ENCODE measurements around the gene BMPR1B.
"Not testable (repeated sequence)": the region's sequence is repeated elsewhere in the genome, so short reads cannot be mapped to it uniquely, and the experiment has no call there.

BMPR1B gene

DNA sequence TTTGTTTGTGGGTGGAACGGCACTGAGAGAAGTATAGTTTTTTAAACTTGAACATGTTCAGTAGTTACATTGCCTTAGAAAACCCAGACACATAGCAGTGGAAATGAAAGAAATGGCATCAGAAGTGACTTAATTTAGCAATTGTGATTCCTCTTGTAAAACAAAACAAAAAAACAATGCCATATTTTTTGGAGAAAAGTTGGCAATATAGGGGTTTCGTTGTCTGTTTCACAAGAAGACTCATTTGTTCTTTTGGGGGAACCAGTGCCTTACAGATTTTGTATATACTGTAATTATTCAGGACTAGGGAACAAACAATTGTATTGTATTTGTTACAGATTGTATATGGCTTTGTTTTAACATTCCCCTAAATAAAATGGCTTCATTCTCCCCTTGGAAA lies 400.3 kb downstream of the BMPR1B start:
- no peak for DNase-seq

GRCh38 chr4:95158626-95159025 lies 400.9 kb downstream of the BMPR1B start:
- no peak for DNase-seq

- DNase-seq, result no peak
These were observed 401.6 kb downstream of the BMPR1B start for GRCh38 chr4:95159384-95159783.

DNA sequence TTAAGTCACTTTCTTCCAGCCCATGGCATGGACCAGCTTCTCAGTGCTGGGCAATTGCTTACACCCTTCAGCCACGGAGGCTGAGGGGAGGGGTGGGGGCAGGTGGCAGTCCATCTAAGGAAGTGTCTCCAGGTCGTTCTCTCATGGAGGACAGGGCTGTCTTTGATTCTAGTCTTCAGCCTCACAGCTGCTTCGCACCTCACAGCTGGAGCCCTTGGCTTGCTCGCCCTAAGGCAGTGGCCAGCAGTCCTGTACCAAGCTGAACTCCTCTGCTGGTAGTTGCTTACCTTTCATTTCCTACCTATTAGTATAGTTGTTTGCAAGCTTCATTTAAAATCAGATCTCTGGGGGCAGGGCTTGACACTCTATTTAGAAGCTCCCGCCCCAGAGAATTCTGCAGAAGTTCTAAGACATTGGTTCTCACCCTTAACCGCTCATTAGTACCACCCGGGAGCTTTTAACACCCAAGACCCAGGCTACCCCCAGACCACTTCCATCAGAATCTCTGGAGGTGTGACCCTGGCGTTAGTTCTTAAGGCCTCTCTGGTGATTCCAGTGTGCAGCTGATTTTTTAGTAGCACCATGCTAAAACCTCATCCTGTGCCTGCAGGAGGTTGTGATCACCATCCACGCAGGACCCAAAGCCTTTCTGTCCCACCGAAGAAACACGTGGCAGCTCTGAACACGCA lies 404.2 kb downstream of the BMPR1B start:
- no peak for DNase-seq

DNA sequence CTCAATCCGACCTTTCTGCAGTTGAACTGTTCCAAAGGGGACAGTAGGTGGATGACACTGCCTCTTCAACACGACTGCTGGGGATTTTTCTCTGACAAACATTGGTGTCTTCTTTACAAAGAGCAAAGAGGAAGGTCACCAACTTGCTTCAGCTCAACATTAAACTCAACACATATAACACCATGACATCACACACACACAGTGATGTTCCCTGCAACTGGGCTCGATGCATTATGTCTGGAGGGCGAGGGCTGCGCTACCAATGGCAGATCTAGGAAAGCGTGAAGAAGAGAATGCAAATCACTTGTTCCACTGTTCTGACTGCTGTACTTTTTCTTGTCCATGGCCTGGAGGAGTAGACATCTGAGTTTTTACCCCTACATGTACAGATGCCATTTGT lies 405.1 kb downstream of the BMPR1B start:
- DNase-seq, result no peak

GRCh38 chr4:95165926-95166524 lies 408.3 kb downstream of the BMPR1B start:
- DNase-seq, result peak; percentile 67

DNA sequence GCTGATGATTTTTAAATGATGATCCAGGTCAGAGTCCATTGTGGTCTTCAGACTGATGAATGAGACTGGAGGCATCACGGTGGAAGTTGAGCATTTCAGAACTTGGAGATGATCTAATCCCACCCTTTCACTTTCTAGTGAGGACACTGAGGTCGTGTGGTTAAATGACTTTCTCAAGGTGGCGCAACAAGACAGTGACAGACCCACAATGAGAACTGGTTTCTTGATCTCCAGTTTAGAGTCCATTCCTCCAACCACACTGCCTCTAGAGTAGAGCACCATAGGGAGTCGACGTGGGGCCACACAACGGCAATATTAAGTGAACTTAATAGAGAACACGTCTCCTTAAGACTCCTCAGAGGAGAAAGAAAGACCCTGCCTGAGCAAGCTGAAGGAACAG lies 410.1 kb downstream of the BMPR1B start:
- no peak for DNase-seq

DNA sequence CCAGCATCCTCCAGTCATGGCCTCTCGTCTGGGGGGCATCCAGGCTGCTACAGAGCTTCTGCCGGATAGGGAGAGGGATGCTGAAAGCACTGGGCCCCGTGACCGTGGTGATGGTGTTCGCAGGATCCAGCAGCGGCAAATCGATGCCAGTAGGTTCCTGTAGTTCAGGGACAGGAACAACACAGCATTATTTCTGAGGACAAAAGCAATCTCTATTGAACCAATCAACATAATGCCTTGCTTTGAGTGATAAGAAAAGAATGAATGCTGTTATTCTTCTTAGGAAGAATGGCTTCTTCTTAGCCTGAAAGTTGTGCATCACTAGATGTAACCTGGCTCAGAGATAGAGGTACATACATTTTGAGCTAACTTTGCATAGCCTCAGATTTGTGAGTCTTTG lies 412.4 kb downstream of the BMPR1B start:
- DNase-seq, result no peak

- not testable (repeated sequence) for DNase-seq
These were observed 413.6 kb downstream of the BMPR1B start for GRCh38 chr4:95171377-95171776.

- no peak for DNase-seq
These were observed 421.2 kb downstream of the BMPR1B start for GRCh38 chr4:95178938-95179337.

GRCh38 chr4:95180531-95181242 lies 422.9 kb downstream of the BMPR1B start:
- no peak for DNase-seq

GRCh38 chr4:95181243-95181995 lies 423.7 kb downstream of the BMPR1B start:
- no peak for DNase-seq

DNA sequence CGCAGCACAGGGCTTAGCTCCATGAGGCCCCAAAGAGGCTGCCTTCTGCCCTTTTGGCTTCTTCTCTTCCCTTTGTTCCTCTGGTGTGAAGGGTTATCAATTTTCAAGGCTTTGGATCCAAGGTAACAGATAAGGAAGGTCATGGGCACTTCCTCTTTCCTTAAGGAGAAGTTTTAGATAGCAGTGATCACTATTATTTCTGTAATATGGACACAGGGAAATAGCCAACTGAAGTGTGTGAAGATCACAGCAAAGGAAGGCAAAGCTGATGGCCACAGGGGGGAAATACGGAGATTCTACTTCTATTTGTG lies 424.2 kb downstream of the BMPR1B start:
- DNase-seq, result no peak

GRCh38 chr4:95183656-95184408 lies 426.1 kb downstream of the BMPR1B start:
- DNase-seq, result no peak

DNA sequence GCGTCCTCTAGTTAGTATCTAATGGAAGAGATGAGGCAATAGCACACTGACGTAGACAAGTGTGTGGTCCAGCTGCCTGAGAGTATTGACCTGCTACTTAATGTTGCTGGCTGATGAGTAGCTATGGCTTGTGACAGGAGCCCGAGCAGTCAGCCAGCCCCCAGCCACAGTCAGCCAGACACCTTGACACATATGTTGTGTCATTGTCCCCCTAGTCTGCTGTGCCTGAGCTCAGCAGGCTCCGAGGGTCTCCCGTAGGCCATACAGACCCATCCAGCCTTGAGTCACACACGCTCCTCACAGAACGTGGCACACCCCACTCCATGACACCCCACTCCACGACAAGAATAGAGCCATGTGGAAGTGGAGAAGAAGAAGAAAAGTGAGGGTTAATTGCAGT lies 428.9 kb downstream of the BMPR1B start:
- DNase-seq, result no peak

GRCh38 chr4:95188701-95189370 lies 431.1 kb downstream of the BMPR1B start:
- no peak for DNase-seq

DNA sequence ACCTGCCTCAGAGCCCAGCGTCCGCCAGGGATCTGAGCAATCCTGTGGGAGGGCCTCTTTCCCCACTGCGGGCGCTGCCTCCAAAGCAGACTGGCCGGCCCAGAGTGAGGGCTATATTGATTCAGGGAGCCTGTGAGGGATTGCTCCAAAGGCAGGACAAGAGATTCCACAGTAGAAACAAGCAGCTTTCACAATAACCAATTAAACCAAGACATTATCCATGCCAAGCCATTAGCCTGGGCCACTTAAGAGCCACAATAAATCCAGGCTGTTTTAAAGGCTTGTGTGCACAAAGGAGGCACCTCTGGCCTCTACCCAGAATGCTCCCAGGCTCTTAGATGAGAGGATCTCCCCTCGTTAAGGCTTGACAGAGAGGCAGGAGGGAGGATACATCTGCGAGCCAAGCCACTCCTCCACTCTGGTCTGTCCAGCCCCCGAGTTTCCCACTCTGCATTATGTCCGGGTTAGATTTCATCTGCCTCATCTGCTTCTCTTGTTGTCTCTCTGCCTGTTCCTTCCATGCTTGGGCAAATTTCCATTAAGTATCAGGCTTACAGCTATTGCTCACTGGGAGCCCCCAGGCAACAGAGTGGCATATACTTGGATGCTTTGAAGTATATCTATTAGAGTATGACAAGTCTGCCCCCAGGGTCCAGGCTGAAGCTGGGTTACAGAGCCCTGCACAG lies 433.1 kb downstream of the BMPR1B start:
- DNase-seq, result peak; percentile 11

DNA sequence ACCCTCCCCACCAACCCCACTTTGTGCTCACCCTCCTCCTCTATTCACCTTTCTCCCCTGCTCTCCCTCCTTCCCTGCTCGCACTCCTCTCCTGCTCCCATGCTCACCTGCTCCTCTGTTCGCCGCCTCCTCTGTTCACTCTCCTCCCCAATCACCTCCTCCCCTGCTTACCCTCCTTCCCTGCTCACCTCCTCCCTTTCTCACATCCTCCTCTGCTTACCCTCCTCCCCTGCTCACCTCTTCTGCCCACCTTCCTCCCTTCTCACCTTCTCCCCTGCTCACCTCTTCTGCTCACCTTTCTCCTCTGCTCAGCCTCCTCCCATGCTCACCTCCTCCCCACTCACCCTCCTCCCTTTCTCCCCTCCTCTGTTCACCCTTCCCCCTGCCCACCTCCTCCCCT lies 433.8 kb downstream of the BMPR1B start:
- DNase-seq, result no peak

GRCh38 chr4:95193391-95194224 lies 435.9 kb downstream of the BMPR1B start:
- DNase-seq, result no peak

- DNase-seq, result no peak
These were observed 439.6 kb downstream of the BMPR1B start for GRCh38 chr4:95197353-95197752.

DNA sequence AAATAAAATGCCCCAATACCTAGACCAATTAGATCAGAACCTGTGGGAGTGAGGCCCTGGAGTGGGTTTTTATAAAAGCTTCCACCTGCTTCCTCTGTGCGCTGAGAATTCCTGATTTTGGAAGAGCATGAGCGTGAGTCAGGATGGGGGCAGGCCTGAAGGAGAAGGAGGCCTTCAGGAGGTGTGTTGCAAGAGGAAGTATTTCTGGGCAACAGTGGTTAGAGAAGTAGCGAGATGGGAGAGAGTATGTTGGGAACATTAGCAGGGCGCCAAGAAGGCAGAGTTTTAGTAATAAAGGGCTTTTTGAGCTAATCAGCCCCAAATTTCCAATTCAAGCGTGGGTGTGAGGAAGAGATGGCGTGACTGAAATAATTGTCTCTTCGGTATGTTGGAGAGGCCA lies 441.2 kb downstream of the BMPR1B start:
- no peak for DNase-seq

Measured in NCI-H1092 treated with DMSO at 0.1 percent for 48 hours (cell line).